ENCODE data around the gene SLC1A5. TPM values are rescaled to one million over a fixed set of nuclear protein-coding genes. Genes with fewer than 3 reads are reported as not detected.

The SLC1A5 gene
- total RNA-seq, 3 donors from 2014 or later (not counting 1 experiment from before 2014, with no cell fraction given), result 11.2 to 23.1 (median 18.9) TPM

- TF ChIP-seq CTCF (IDR thresholded peaks at IDR 0.05), result no peak
- peaks cover 75% of the 10 kb centered on the region for H3K36me3 ChIP-seq (ENCODE audit: control insufficient read depth, insufficient read depth, low read length)
- H3K4me3 Mint-ChIP-seq, result no peak overlapping the region
- ATAC-seq, result no peak
- no peak overlapping the region for H3K27ac Mint-ChIP-seq
- H3K4me1 ChIP-seq (ENCODE audit: control insufficient read depth, insufficient read depth, low read length), result peaks cover 47% of the 10 kb centered on the region
- no peaks in the 10 kb centered on the region for H3K9me3 Mint-ChIP-seq
- no peak overlapping the region for H3K4me3 ChIP-seq (ENCODE audit: low read length)
- intact Hi-C loops (cut with micrococcal nuclease), result no loop called here
- no peaks in the 10 kb centered on the region for H3K27me3 ChIP-seq (ENCODE audit: control insufficient read depth, insufficient read depth, low read length)
- no peaks in the 10 kb centered on the region for H3K36me3 Mint-ChIP-seq
- H3K9me3 ChIP-seq (ENCODE audit: control insufficient read depth, insufficient read depth, low read length), result no peaks in the 10 kb centered on the region
- peaks cover 24 to 52% of the 10 kb centered on the region in 2 donors for H3K4me1 Mint-ChIP-seq
- no peak for DNase-seq
- H3K27ac ChIP-seq (ENCODE audit: low read length), result no peak overlapping the region
- H3K27me3 Mint-ChIP-seq (ENCODE audit: low read depth in 2 of 2), result no peaks in the 10 kb centered on the region
- WGBS (ENCODE audit: insufficient coverage), result 92% methylated on average over 9 of the region's 9 CpGs
Observed at GRCh38 chr19:46725859-46726393, 62.5 kb downstream of the SLC1A5 start.

- WGBS (ENCODE audit: insufficient coverage), result 97% methylated on average over 26 of the region's 26 CpGs
- Histone ChIP-seq H3K36me3 (ENCODE audit: control insufficient read depth, insufficient read depth, low read length) (peaks cover 75% of the 10 kb centered on the region), H3K27ac (ENCODE audit: low read length) (no peak overlapping the region), H3K4me1 (ENCODE audit: control insufficient read depth, insufficient read depth, low read length) (peaks cover 49% of the 10 kb centered on the region), H3K27me3 (ENCODE audit: control insufficient read depth, insufficient read depth, low read length) (no peaks in the 10 kb centered on the region), H3K9me3 (ENCODE audit: control insufficient read depth, insufficient read depth, low read length) (no peaks in the 10 kb centered on the region), H3K4me3 (ENCODE audit: low read length) (no peak overlapping the region)
- Mint-ChIP-seq H3K27ac (no peak overlapping the region), H3K36me3 (no peaks in the 10 kb centered on the region), H3K4me1 (peaks cover 27 to 53% of the 10 kb centered on the region in 2 donors), H3K4me3 (no peak overlapping the region), H3K9me3 (no peaks in the 10 kb centered on the region), H3K27me3 (ENCODE audit: low read depth in 2 of 2) (no peaks in the 10 kb centered on the region)
- TF ChIP-seq CTCF (IDR thresholded peaks at IDR 0.05), result no peak
- ATAC-seq (no peak), DNase-seq (no peak)
- intact Hi-C loops (cut with micrococcal nuclease), result no loop called here
Observed at GRCh38 chr19:46725036-46725820, 63.2 kb downstream of the SLC1A5 start.

Other genes starting within 250 kb of the SLC1A5 start
- gene CALM3, start 187.3 kb downstream of the SLC1A5 start, total RNA-seq, result 100 to 1,000 TPM; 218 to 272 (median 235) TPM
- gene PTGIR, start 163.5 kb downstream of the SLC1A5 start, total RNA-seq, result 1 to 10 TPM in 2 of 3 donors, under 1 TPM in 1; 0.75 to 1.4 (median 1.0) TPM
- gene GNG8, start 152.4 kb downstream of the SLC1A5 start, total RNA-seq, result not detected
- gene DACT3, start 127.4 kb downstream of the SLC1A5 start, total RNA-seq, result under 1 TPM in 2 of 3 donors, not detected in 1; 0.14 to 0.20 TPM
- 100 to 1,000 TPM; 179 to 216 (median 203) TPM for gene PRKD2, start 71.5 kb downstream of the SLC1A5 start, total RNA-seq
- 10 to 100 TPM; 19.1 to 23.3 (median 19.8) TPM for gene FKRP, start 42.5 kb downstream of the SLC1A5 start, total RNA-seq
- 100 to 1,000 TPM; 125 to 152 (median 125) TPM for gene STRN4, start 42.1 kb downstream of the SLC1A5 start, total RNA-seq
- 10 to 100 TPM; 45.0 to 49.1 (median 45.4) TPM for gene AP2S1, start 62.3 kb upstream of the SLC1A5 start, total RNA-seq
- gene ARHGAP35, start 72.4 kb upstream of the SLC1A5 start, total RNA-seq, result 10 to 100 TPM; 40.2 to 66.2 (median 48.5) TPM
- gene NPAS1, start 231.2 kb upstream of the SLC1A5 start, total RNA-seq, result under 1 TPM in 2 of 3 donors, not detected in 1; 0.64 to 0.65 TPM

Data from natural killer cell (primary cell).